HG03159 (cell line): ENCODE data around the gene SPRY4.
"Not testable (repeated sequence)": the region's sequence is repeated elsewhere in the genome, so short reads cannot be mapped to it uniquely, and the experiment has no call there.

ENCODE experiments used
- ATAC-seq: cut with Tn5 transposase; IDR thresholded peaks from one replicate; pipeline ENCODE4 v1.9.1; 2021; ENCODE audit warnings: mild to moderate bottlenecking, moderate library complexity; ENCODE audit not compliant: unreplicated experiment

Gene SPRY4

GRCh38 chr5:142339781-142340180 is 15.0 kb upstream of the SPRY4 start:
- ATAC-seq: no peak

GRCh38 chr5:142334538-142334937 is 9.7 kb upstream of the SPRY4 start:
- no peak for ATAC-seq

- not testable (repeated sequence) for ATAC-seq
These were observed 8.9 kb upstream of the SPRY4 start for GRCh38 chr5:142333749-142334148.

- no peak for ATAC-seq
These were observed 5.6 kb upstream of the SPRY4 start for GRCh38 chr5:142330444-142330843.

GRCh38 chr5:142330026-142330425 is 5.2 kb upstream of the SPRY4 start:
- ATAC-seq: no peak

- no peak for ATAC-seq
These were observed 2.5 kb upstream of the SPRY4 start for GRCh38 chr5:142327111-142327842.

GRCh38 chr5:142326480-142326938 is 1.7 kb upstream of the SPRY4 start:
- no peak for ATAC-seq

GRCh38 chr5:142325725-142326479 is 1.1 kb upstream of the SPRY4 start:
- no peak for ATAC-seq

GRCh38 chr5:142324136-142324870 is 518 bp downstream of the SPRY4 start:
- peak; percentile 44 for ATAC-seq

GRCh38 chr5:142323480-142324135 is 1.2 kb downstream of the SPRY4 start:
- ATAC-seq: no peak

GRCh38 chr5:142322747-142323479 is 1.9 kb downstream of the SPRY4 start:
- no peak for ATAC-seq

- ATAC-seq: no peak
These were observed 2.4 kb downstream of the SPRY4 start for GRCh38 chr5:142322403-142322746.

GRCh38 chr5:142320851-142321560 is 3.8 kb downstream of the SPRY4 start:
- ATAC-seq: no peak

GRCh38 chr5:142320430-142320738 is 4.4 kb downstream of the SPRY4 start:
- ATAC-seq: no peak

- ATAC-seq: no peak
These were observed 5.0 kb downstream of the SPRY4 start for GRCh38 chr5:142319560-142320429.

GRCh38 chr5:142319105-142319504 is 5.7 kb downstream of the SPRY4 start:
- no peak for ATAC-seq

- no peak for ATAC-seq
These were observed 7.1 kb downstream of the SPRY4 start for GRCh38 chr5:142317753-142318152.

GRCh38 chr5:142317173-142317572 is 7.6 kb downstream of the SPRY4 start:
- ATAC-seq: no peak

- ATAC-seq: no peak
These were observed 8.1 kb downstream of the SPRY4 start for GRCh38 chr5:142316681-142317080.
